PC-9 (cell line): ENCODE measurements around the gene LRMDA.

Experiments
- EZH2 ChIP-seq: fragments of 200-600 bp; sonication (generic); IDR thresholded peaks from 2 replicates; pipeline ENCODE4 v1.8.0; 2017; ENCODE audit warnings: antibody characterized with exemption, low read depth
- TF ChIP-seq, protein P1 (sequence below): fragments of 200-600 bp; sonication (generic); conservative IDR thresholded peaks from 2 replicates; pipeline ENCODE4 v1.6.1; 2017; ENCODE audit warnings: mixed run types, antibody characterized with exemption, mild to moderate bottlenecking, moderate library complexity

GRCh38 chr10:75620356-75620755 lies 188.9 kb downstream of the LRMDA start:
- TF ChIP-seq EZH2 = no peak
- TF ChIP-seq, protein P1, sequence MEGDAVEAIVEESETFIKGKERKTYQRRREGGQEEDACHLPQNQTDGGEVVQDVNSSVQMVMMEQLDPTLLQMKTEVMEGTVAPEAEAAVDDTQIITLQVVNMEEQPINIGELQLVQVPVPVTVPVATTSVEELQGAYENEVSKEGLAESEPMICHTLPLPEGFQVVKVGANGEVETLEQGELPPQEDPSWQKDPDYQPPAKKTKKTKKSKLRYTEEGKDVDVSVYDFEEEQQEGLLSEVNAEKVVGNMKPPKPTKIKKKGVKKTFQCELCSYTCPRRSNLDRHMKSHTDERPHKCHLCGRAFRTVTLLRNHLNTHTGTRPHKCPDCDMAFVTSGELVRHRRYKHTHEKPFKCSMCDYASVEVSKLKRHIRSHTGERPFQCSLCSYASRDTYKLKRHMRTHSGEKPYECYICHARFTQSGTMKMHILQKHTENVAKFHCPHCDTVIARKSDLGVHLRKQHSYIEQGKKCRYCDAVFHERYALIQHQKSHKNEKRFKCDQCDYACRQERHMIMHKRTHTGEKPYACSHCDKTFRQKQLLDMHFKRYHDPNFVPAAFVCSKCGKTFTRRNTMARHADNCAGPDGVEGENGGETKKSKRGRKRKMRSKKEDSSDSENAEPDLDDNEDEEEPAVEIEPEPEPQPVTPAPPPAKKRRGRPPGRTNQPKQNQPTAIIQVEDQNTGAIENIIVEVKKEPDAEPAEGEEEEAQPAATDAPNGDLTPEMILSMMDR = no peak
